Small intestine (tissue), 7 donors: ENCODE data around the gene DVL2. TPM values are rescaled to one million over a fixed set of nuclear protein-coding genes. Genes with fewer than 3 reads are reported as not detected.

Experiments used
- DNase-seq, 2 donors: peaks; one replicate each; pipeline versions ENCODE4 v3.0.0 to v3.0.0-alpha.2; 2013
- FAIRE-seq: peaks from 2 replicates; lab custom pipeline; 2012; peaks lifted over from hg19 to GRCh38; lab: Jason Lieb, UNC
- H3K27ac ChIP-seq, 3 donors: one replicate each; pipeline ENCODE4 v1.5.1; 2013; ENCODE audit warnings: low read length in 2 of 3, mild to moderate bottlenecking in 2 of 3, control low read depth in 1 of 3, inconsistent platforms in 1 of 3, low read depth in 1 of 3, moderate library complexity in 1 of 3
- H3K27me3 ChIP-seq, 3 donors: one replicate each; pipeline ENCODE4 v1.6.1; 2013; ENCODE audit warnings: low read length in 3 of 3, inconsistent platforms in 1 of 3; ENCODE audit not compliant: control insufficient read depth in 3 of 3, insufficient read depth in 3 of 3
- H3K36me3 ChIP-seq, 3 donors: one replicate each; pipeline ENCODE4 v1.6.1; 2013; ENCODE audit warnings: low read length in 3 of 3, inconsistent platforms in 1 of 3, low read depth in 1 of 3, mild to moderate bottlenecking in 1 of 3, moderate library complexity in 1 of 3; ENCODE audit not compliant: control insufficient read depth in 3 of 3, insufficient read depth in 2 of 3
- H3K4me1 ChIP-seq, 3 donors: one replicate each; pipeline ENCODE4 v1.6.1; 2013; ENCODE audit warnings: low read length in 2 of 3, inconsistent platforms in 1 of 3, low read depth in 1 of 3, mild to moderate bottlenecking in 1 of 3, moderate library complexity in 1 of 3; ENCODE audit not compliant: control insufficient read depth in 3 of 3, insufficient read depth in 2 of 3
- H3K4me3 ChIP-seq, 3 donors: one replicate each; pipeline ENCODE4 v1.5.1; 2013; ENCODE audit warnings: low read length in 3 of 3, control low read depth in 1 of 3, inconsistent platforms in 1 of 3, low read depth in 1 of 3, mild to moderate bottlenecking in 1 of 3, moderate library complexity in 1 of 3
- H3K9me3 ChIP-seq, 2 donors: one replicate each; pipeline ENCODE4 v1.6.1; 2013; ENCODE audit warnings: low read depth in 1 of 2, low read length in 1 of 2; ENCODE audit not compliant: control insufficient read depth in 2 of 2, insufficient read depth in 1 of 2
- WGBS, 3 donors: extraction: QIAGEN DNeasy Blood & Tissue Kit; methylation state at CpG; one replicate each; pipeline ENCODE4 v1.1.7; 2013; 5-methylcytosine and 5-hydroxymethylcytosine counted together
- polyA plus RNA-seq, 4 donors: library from polyadenylated mRNA; stranded (reverse) in 3 of 4; unstranded in 1 of 4; fragments of 200-250 nt in 3 of 4; fragments of 120-200 nt in 1 of 4; gene quantifications; one replicate each; pipeline versions ENCODE4 v1.2.1 to v1.2.3, GENCODE V29; 2013
- donor health status: healthy with polysubstance abuse.
- donor health status: control.
- donor health status: control.
- donor health status: Bipolar disorder and iron deficiency.
- donor health status: healthy.

Gene DVL2
- polyA plus RNA-seq, 4 donors: 8.1 to 44.4 (median 16.0) TPM

- peaks cover 0 to 12% (median 2%) of the 10 kb centered on the region in 3 donors for H3K27me3 ChIP-seq
- no peaks in the 10 kb centered on the region for H3K36me3 ChIP-seq
- DNase-seq (no peak), FAIRE-seq (no peak)
- H3K4me3 ChIP-seq: no peak overlapping the region
- WGBS, 3 donors: 86 to 93% (median 87%) methylated on average over 1 of the region's 1 CpG
- peaks cover 0 to 22% (median 0%) of the 10 kb centered on the region in 3 donors for H3K4me1 ChIP-seq
- no peaks in the 10 kb centered on the region for H3K9me3 ChIP-seq
- H3K27ac ChIP-seq: no peak overlapping the region
These were observed 58.0 kb downstream of the DVL2 start for GRCh38 chr17:7176107-7176840.

Other genes with a start within 250 kb of the DVL2 start
- 1 to 10 TPM in 1 of 4 donors, under 1 TPM in 1, not detected in 2; 0.04 to 1.2 TPM for gene ALOX12, start 238.5 kb downstream of the DVL2 start, polyA plus RNA-seq
- gene RNASEK, start 221.9 kb downstream of the DVL2 start, polyA plus RNA-seq: 100 to 1,000 TPM; 204 to 313 (median 285) TPM
- 1 to 10 TPM in 3 of 4 donors, under 1 TPM in 1; 0.45 to 8.7 (median 4.2) TPM for gene BCL6B, start 211.5 kb downstream of the DVL2 start, polyA plus RNA-seq
- gene SLC16A13, start 198.5 kb downstream of the DVL2 start, polyA plus RNA-seq: 10 to 100 TPM in 1 of 4 donors, 1 to 10 TPM in 3; 1.8 to 11.2 (median 5.0) TPM
- gene SLC16A11, start 190.4 kb downstream of the DVL2 start, polyA plus RNA-seq: 1 to 10 TPM in 1 of 4 donors, under 1 TPM in 1, not detected in 2; 0.68 to 2.3 TPM
- gene CLEC10A, start 154.3 kb downstream of the DVL2 start, polyA plus RNA-seq: 10 to 100 TPM in 2 of 4 donors, 1 to 10 TPM in 1, under 1 TPM in 1; 0.45 to 14.6 (median 10.0) TPM
- gene ASGR2, start 119.7 kb downstream of the DVL2 start, polyA plus RNA-seq: under 1 TPM in 2 of 4 donors, not detected in 2; 0.46 to 0.81 TPM
- 1 to 10 TPM; 1.9 to 2.9 (median 2.7) TPM for gene ASGR1, start 55.1 kb downstream of the DVL2 start, polyA plus RNA-seq
- gene DLG4, start 14.7 kb downstream of the DVL2 start, polyA plus RNA-seq: 1 to 10 TPM in 3 of 4 donors, under 1 TPM in 1; 0.67 to 9.2 (median 4.2) TPM
- gene ACADVL, start 14.6 kb downstream of the DVL2 start, polyA plus RNA-seq: 1,000 to 10,000 TPM in 2 of 4 donors, 100 to 1,000 TPM in 2; 424 to 2,630 (median 1,444) TPM
- 10 to 100 TPM; 26.4 to 44.3 (median 36.0) TPM for gene PHF23, start 4.9 kb upstream of the DVL2 start, polyA plus RNA-seq
- gene GABARAP, start 7.9 kb upstream of the DVL2 start, polyA plus RNA-seq: 1,000 to 10,000 TPM in 1 of 4 donors, 100 to 1,000 TPM in 3; 541 to 1,100 (median 797) TPM
- 100 to 1,000 TPM in 2 of 4 donors, 10 to 100 TPM in 2; 70.0 to 132 (median 89.3) TPM for gene CTDNEP1, start 17.2 kb upstream of the DVL2 start, polyA plus RNA-seq
- gene ELP5, start 17.7 kb upstream of the DVL2 start, polyA plus RNA-seq: 10 to 100 TPM; 31.3 to 84.6 (median 45.4) TPM
- 100 to 1,000 TPM; 309 to 561 (median 332) TPM for gene CLDN7, start 28.0 kb upstream of the DVL2 start, polyA plus RNA-seq
- gene SLC2A4, start 47.2 kb upstream of the DVL2 start, polyA plus RNA-seq: 1 to 10 TPM in 2 of 4 donors, under 1 TPM in 2; 0.31 to 5.0 (median 1.2) TPM
- 10 to 100 TPM in 2 of 4 donors, 1 to 10 TPM in 2; 4.0 to 49.6 (median 11.1) TPM for gene YBX2, start 60.1 kb upstream of the DVL2 start, polyA plus RNA-seq
- 100 to 1,000 TPM; 238 to 606 (median 340) TPM for gene EIF5A, start 73.1 kb upstream of the DVL2 start, polyA plus RNA-seq
- gene GPS2, start 80.8 kb upstream of the DVL2 start, polyA plus RNA-seq: 100 to 1,000 TPM in 2 of 4 donors, 10 to 100 TPM in 2; 48.3 to 152 (median 86.3) TPM
- gene NEURL4, start 94.8 kb upstream of the DVL2 start, polyA plus RNA-seq: 10 to 100 TPM; 14.3 to 36.9 (median 22.7) TPM
- 10 to 100 TPM in 1 of 4 donors, 1 to 10 TPM in 3; 3.8 to 43.5 (median 8.5) TPM for gene ACAP1, start 102.0 kb upstream of the DVL2 start, polyA plus RNA-seq
- gene KCTD11, start 117.6 kb upstream of the DVL2 start, polyA plus RNA-seq: 1 to 10 TPM; 6.0 to 8.6 (median 7.9) TPM
- not detected for gene TMEM95, start 120.6 kb upstream of the DVL2 start, polyA plus RNA-seq
- 10 to 100 TPM in 2 of 4 donors, 1 to 10 TPM in 2; 8.8 to 16.3 (median 10.7) TPM for gene TNK1, start 146.6 kb upstream of the DVL2 start, polyA plus RNA-seq
- 10 to 100 TPM in 3 of 4 donors, 1 to 10 TPM in 1; 6.3 to 18.0 (median 13.6) TPM for gene PLSCR3, start 160.0 kb upstream of the DVL2 start, polyA plus RNA-seq
- 100 to 1,000 TPM; 193 to 771 (median 385) TPM for gene TMEM256, start 169.6 kb upstream of the DVL2 start, polyA plus RNA-seq
- gene NLGN2, start 173.3 kb upstream of the DVL2 start, polyA plus RNA-seq: 1 to 10 TPM in 2 of 4 donors, under 1 TPM in 2; 0.22 to 6.1 (median 2.6) TPM
- gene SPEM1, start 185.8 kb upstream of the DVL2 start, polyA plus RNA-seq: not detected
- not detected for gene SPEM2, start 191.1 kb upstream of the DVL2 start, polyA plus RNA-seq
- not detected for gene SPEM3, start 194.3 kb upstream of the DVL2 start, polyA plus RNA-seq
- gene TMEM102, start 200.9 kb upstream of the DVL2 start, polyA plus RNA-seq: 10 to 100 TPM in 2 of 4 donors, 1 to 10 TPM in 2; 9.3 to 14.9 (median 10.2) TPM
- gene FGF11, start 205.0 kb upstream of the DVL2 start, polyA plus RNA-seq: under 1 TPM in 2 of 4 donors, not detected in 2; 0.61 to 0.86 TPM
- gene CHRNB1, start 210.5 kb upstream of the DVL2 start, polyA plus RNA-seq: 10 to 100 TPM in 3 of 4 donors, 1 to 10 TPM in 1; 8.4 to 11.9 (median 10.4) TPM
- gene ZBTB4, start 245.1 kb upstream of the DVL2 start, polyA plus RNA-seq: 10 to 100 TPM in 2 of 4 donors, 1 to 10 TPM in 2; 7.6 to 76.4 (median 12.4) TPM
- gene SLC35G6, start 246.9 kb upstream of the DVL2 start, polyA plus RNA-seq: under 1 TPM in 1 of 4 donors, not detected in 3; 0.49 TPM
- 100 to 1,000 TPM in 1 of 4 donors, 10 to 100 TPM in 2, 1 to 10 TPM in 1; 10.0 to 104 (median 20.8) TPM for gene POLR2A, start 249.8 kb upstream of the DVL2 start, polyA plus RNA-seq